ENCODE data around the gene PDE1A.
A peak's percentile ranks its signal among the peaks of the same experiment; 100 is the strongest.

PDE1A gene

GRCh38 chr2:182361477-182361876 is 65.4 kb downstream of the PDE1A start:
- TF ChIP-seq CTCF (conservative IDR thresholded peaks at IDR 0.05; ENCODE audit: low read depth, low read length): no peak
- H3K4me3 ChIP-seq (ENCODE audit: low read depth, low read length): no peak overlapping the region
- DNase-seq (ENCODE audit: low read depth): no peak

- no peak for DNase-seq (ENCODE audit: low read depth)
- H3K4me3 ChIP-seq (ENCODE audit: low read depth, low read length): no peak overlapping the region
- no peak for TF ChIP-seq CTCF (conservative IDR thresholded peaks at IDR 0.05; ENCODE audit: low read depth, low read length)
Measured at GRCh38 chr2:182360663-182361260, 66.1 kb downstream of the PDE1A start.

GRCh38 chr2:182359990-182360662 is 66.7 kb downstream of the PDE1A start:
- no peak for TF ChIP-seq CTCF (conservative IDR thresholded peaks at IDR 0.05; ENCODE audit: low read depth, low read length)
- DNase-seq (ENCODE audit: low read depth): peak; percentile 27
- H3K4me3 ChIP-seq (ENCODE audit: low read depth, low read length): no peak overlapping the region

GRCh38 chr2:182359027-182359989 is 67.5 kb downstream of the PDE1A start:
- DNase-seq (ENCODE audit: low read depth): peak; percentile 39
- no peak overlapping the region for H3K4me3 ChIP-seq (ENCODE audit: low read depth, low read length)
- no peak for TF ChIP-seq CTCF (conservative IDR thresholded peaks at IDR 0.05; ENCODE audit: low read depth, low read length)

- no peak overlapping the region for H3K4me3 ChIP-seq (ENCODE audit: low read depth, low read length)
- no peak for DNase-seq (ENCODE audit: low read depth)
- TF ChIP-seq CTCF (conservative IDR thresholded peaks at IDR 0.05; ENCODE audit: low read depth, low read length): no peak
Measured at GRCh38 chr2:182358601-182359000, 68.2 kb downstream of the PDE1A start.

- DNase-seq (ENCODE audit: low read depth): peak; percentile 47
- no peak for TF ChIP-seq CTCF (conservative IDR thresholded peaks at IDR 0.05; ENCODE audit: low read depth, low read length)
Measured at GRCh38 chr2:182355815-182356214, 71.0 kb downstream of the PDE1A start.

More at GRCh38 chr2:182355815-182356214, 71.0 kb downstream of the PDE1A start:
- H3K4me3 ChIP-seq (ENCODE audit: low read depth, low read length): no peak overlapping the region
